ENCODE data around the gene LARP4.
"Not testable (repeated sequence)": the region's sequence is repeated elsewhere in the genome, so short reads cannot be mapped to it uniquely, and the experiment has no call there.

Gene LARP4

GRCh38 chr12:50419112-50419909 lies 18.6 kb downstream of the LARP4 start:
- DNase-seq (ENCODE audit: low read depth), result no peak
- no peak overlapping the region for H3K4me3 ChIP-seq (ENCODE audit: low read depth, low read length)
- no peak for TF ChIP-seq CTCF (IDR thresholded peaks at IDR 0.05; ENCODE audit: control insufficient read depth, extremely low read depth, insufficient read depth)

- DNase-seq (ENCODE audit: low read depth), result not testable (repeated sequence)
Measured at GRCh38 chr12:50422855-50423254, 22.2 kb downstream of the LARP4 start.

DNA sequence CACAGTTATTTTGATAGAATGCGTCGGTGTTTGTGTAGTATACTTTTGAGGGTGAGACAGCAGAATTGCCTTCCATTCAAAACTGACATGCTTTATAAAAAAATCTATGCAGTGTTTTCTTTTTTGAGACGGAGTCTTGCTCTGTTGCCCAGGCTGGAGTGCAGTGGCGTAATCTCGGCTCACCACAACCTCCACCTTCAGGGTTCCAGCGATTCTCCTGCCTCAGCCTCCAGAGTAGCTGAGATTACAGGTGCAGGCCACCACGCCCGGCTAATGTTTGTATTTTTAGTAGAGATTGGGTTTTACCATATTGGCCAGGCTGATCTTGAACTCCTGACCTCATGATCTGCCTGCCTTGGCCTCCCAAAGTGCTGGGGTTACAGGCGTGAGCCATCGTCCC lies 22.7 kb downstream of the LARP4 start:
- not testable (repeated sequence) for H3K4me3 ChIP-seq (ENCODE audit: low read depth, low read length); DNase-seq (ENCODE audit: low read depth)

More at GRCh38 chr12:50422855-50423254, 22.2 kb downstream of the LARP4 start:
- not testable (repeated sequence) for H3K4me3 ChIP-seq (ENCODE audit: low read depth, low read length)

GRCh38 chr12:50425589-50426258 lies 25.0 kb downstream of the LARP4 start:
- DNase-seq (ENCODE audit: low read depth), result no peak
- H3K4me3 ChIP-seq (ENCODE audit: low read depth, low read length), result no peak overlapping the region
- TF ChIP-seq CTCF (IDR thresholded peaks at IDR 0.05; ENCODE audit: control insufficient read depth, extremely low read depth, insufficient read depth), result no peak

- DNase-seq (ENCODE audit: low read depth); H3K4me3 ChIP-seq (ENCODE audit: low read depth, low read length): not testable (repeated sequence)
Measured at GRCh38 chr12:50431656-50432055, 31.0 kb downstream of the LARP4 start.

GRCh38 chr12:50440288-50440687 lies 39.6 kb downstream of the LARP4 start:
- DNase-seq (ENCODE audit: low read depth), result no peak
- no peak overlapping the region for H3K4me3 ChIP-seq (ENCODE audit: low read depth, low read length)
- TF ChIP-seq CTCF (IDR thresholded peaks at IDR 0.05; ENCODE audit: control insufficient read depth, extremely low read depth, insufficient read depth), result no peak

DNA sequence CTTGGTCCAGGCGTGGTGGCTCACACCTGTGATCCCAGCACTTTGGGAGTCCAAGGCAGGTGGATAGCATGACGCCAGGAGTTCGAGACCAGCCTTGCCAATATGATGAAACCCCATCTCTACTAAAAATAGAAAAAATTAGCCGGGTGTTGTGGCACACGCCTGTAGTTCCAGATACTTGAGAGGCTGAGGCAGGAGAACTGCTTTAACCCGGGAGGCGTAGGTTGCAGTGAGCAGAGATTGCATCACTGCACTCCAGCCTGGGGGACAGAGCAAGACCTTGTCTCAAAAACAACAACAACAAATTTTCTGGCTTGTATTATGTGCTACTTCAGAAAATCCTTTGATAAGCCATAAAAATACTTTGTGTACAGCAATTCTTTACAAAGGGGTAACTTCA lies 41.1 kb downstream of the LARP4 start:
- no peak for TF ChIP-seq CTCF (IDR thresholded peaks at IDR 0.05; ENCODE audit: control insufficient read depth, extremely low read depth, insufficient read depth)
- DNase-seq (ENCODE audit: low read depth), result no peak

DNA sequence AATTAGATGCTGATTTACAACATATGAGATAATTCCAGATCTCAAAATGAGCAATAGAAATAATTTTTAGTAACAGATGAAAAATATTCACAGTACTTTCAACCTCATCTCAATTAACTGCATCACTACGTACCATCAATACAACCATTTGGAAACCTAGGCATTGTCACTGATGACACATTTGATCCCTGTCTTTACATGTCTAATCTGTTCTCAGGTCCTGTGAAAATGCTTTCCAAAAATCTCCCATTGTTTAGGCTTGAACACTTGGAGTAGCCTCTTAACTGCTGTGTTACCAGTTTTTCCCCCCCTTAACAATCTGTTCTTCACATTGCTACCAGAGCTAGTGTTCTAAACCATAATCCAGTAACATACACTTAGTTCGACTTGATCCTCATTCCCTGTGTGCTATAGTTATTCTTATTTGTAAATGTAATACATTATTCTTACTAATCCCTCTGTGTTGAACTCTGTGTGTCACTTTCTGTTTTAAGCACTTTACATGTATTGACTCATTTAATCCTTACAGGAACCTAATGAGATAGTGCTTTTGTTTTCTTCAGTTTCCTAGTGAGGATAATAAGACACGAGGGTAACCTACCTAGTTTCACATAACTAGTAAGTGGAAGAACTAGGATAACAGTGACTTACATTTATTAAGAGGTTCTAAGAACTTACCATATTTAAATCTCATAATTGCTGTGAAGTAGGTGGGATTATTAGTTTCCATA lies 41.7 kb downstream of the LARP4 start:
- DNase-seq (ENCODE audit: low read depth), result no peak
- no peak overlapping the region for H3K4me3 ChIP-seq (ENCODE audit: low read depth, low read length)
- no peak for TF ChIP-seq CTCF (IDR thresholded peaks at IDR 0.05; ENCODE audit: control insufficient read depth, extremely low read depth, insufficient read depth)

More for the DNA sequence above, 41.1 kb downstream of the LARP4 start:
- no peak overlapping the region for H3K4me3 ChIP-seq (ENCODE audit: low read depth, low read length)

GRCh38 chr12:50449671-50450070 lies 49.0 kb downstream of the LARP4 start:
- DNase-seq (ENCODE audit: low read depth); H3K4me3 ChIP-seq (ENCODE audit: low read depth, low read length): not testable (repeated sequence)
